Left colon (tissue), 2 donors: ENCODE data around the gene RNF5. TPM values are rescaled to one million over a fixed set of nuclear protein-coding genes. Genes with fewer than 3 reads are reported as not detected.

Source experiments
- ATAC-seq: fragments of 200-7000 bp; cut with Tn5 transposase; one replicate; pipeline ENCODE4 v1.9.1; 2020; ENCODE audit warnings: mild to moderate bottlenecking, moderate library complexity
- DNase-seq, 2 donors: peaks; one replicate each; pipeline ENCODE4 v3.0.0-alpha.2; 2020
- intact Hi-C, 2 donors: fragments of 100-400 bp; cut with DNase I in 1 of 2; cut with micrococcal nuclease in 1 of 2; formaldehyde crosslinking; loops; one replicate each; pipeline versions ENCODE4 v1.11.2 to v1.14.0; 2022; cut with DNase I, micrococcal nuclease
- microRNA-seq, 2 donors: library from miRNA; unstranded; fragments of <30 nt; microRNA quantifications; one replicate each; pipeline versions ENCODE4 v1.1.0 to v1.2.0, GENCODE V29; 2020
- total RNA-seq, 2 donors: library from RNA; stranded (reverse); fragmentation: NEBNext Ultra II Directional; extraction: Animal tissue kit (Norgen Biotek cat#: 25700); gene quantifications; one replicate each; pipeline ENCODE4 v1.2.1, GENCODE V29; 2021
- donor health status: DM: no; HTN: no; CAD: no.
- donor health status: DM: yes; HTN: yes; CAD: no.

RNF5 gene
- total RNA-seq, 2 donors from 2014 or later = 87.2 to 104 TPM

GRCh38 chr6:32218167-32218566 is 40.0 kb downstream of the RNF5 start:
- intact Hi-C loops = no loop called here
- DNase-seq = no peak
- ATAC-seq = no peak

GRCh38 chr6:32220021-32220420 is 41.8 kb downstream of the RNF5 start:
- no peak for ATAC-seq
- intact Hi-C loops = no loop called here

DNA sequence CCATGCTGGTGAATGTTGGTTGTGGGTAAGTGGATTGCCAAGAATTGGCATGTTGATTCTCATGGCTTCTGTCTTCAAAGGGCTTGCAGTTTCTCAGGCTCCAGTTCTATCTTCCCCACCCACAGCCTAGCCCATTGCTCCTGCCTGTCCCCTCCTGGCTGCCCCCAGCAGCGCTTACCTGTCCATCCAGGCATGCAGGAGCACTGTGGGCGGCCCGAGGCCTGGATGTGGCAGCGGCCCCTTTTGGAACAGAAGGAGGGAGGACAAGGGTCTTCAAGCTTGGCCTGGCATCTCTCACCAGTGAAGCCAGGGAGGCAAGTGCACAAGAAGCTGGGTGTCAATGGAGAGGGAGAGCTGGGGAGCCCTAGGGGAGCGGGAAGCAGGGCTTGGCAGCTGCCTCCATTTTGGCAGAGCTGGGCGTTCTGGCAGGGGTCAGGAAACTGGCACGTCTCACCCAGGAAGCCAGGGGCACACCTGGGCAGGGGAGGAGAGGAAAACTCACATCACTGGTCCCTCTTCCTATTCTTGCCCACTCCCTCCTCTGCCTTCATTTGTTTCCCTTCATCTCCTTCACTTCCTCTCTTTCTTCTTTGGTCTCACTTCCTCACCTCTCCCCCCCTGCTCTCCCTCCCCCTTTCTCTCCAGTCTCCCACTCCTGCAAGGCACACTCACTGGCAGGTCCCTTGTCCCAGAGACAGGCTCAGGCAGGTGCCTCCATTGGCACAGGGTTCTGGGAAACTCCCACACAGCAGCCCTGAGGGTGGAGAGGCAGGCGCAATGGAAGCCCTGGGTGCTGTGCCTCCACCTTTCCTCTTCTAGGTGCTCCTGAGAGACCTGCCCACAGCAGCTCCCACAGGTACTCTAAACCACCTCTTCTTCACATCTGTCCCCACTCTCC is 44.4 kb downstream of the RNF5 start:
- intact Hi-C loops = no loop called here
- ATAC-seq (no peak), DNase-seq (no peak)

More at GRCh38 chr6:32220021-32220420, 41.8 kb downstream of the RNF5 start:
- no peak for DNase-seq

DNA sequence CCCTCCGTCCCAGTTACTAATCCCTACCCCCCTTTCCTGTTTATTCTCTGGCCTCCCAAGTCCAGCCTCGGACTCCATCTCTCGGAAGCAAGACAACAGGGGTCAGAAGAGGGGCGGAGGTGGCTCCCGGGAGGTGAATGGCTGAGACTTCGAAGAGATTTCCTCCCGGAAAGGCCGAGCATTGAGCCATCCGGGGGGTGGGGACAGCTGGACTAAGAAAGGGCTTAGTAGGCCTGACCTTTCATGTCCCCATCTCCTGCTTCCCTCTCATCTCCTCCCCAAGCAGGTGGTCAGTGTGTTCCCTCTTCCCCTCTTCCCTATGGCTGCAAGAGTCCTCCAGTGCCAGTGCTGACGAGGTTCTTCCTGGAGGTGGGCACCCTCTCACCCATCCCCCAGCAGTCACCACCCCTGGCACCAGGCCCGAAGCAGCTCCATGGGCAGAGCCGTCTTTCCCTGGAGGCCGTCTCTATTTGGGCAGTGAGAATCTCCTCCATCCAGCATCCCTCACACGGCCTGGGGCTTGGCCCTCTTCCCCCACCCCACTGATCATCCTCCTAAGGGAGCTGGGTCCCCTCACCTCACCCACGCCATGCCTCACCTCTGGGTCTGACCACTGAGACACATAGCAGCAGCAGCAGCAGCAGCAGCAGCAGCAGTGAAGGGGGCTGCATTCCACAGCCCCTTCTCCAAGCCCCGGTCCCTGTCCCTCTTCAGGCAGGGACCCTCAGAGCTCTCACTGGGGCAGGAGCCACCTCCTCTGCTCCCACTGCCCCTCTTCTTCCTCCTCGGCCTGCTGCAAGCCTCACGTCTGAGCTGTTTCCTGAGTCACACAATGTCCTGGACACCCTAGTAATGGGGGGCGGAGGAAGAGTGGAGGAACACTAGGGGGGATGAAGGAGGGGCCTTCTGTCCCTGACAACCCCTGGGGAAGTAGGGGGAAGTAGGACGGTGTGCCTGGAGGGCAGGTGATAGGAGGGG is 45.3 kb downstream of the RNF5 start, which contains the start of gene NOTCH4:
Gene NOTCH4 (minus strand): TSS at position 810 of the 978 bp plus-strand sequence. CDS start 139 bp downstream, at position 671.
- ATAC-seq = no peak
- DNase-seq = no peak
- intact Hi-C loops = no loop called here

DNA sequence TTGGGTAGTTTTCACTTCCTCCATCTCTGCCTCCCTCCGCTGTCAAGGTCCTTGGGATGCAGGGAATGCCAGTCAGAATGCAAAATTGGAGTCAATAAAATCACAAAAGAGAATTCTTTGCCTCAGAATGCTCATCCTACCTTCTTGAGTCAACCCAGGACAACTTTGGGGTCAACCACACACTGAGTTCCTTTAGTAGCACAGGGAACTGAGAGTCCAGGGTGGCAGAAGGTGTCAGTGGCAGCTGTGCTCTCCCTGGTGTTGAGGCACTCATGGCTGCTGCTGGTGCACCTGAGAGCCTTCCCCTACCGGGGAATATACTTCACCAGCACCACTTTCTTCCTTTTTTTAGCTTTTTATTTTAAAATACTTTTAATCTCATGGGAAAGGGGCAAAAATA is 46.5 kb downstream of the RNF5 start:
- ATAC-seq = no peak
- no peak for DNase-seq
- intact Hi-C loops = no loop called here

- intact Hi-C loops = no loop called here
- no peak for ATAC-seq
- no peak for DNase-seq
Observed at GRCh38 chr6:32226434-32226833, 48.2 kb downstream of the RNF5 start.

Small RNAs within 50 kb of the gene (microRNA-seq; reads per million reads assigned to microRNA genes)
- gene MIR6721 (0.53 to 1.4 reads per million in 2 donors), gene MIR6833 (0 to 1.1 reads per million in 2 donors)

Other genes starting within 250 kb of the RNF5 start
- 10 to 100 TPM; 22.2 to 58.8 TPM for gene CFB, start 232.3 kb upstream of the RNF5 start, total RNA-seq
- gene NELFE, start 219.4 kb upstream of the RNF5 start, total RNA-seq = 10 to 100 TPM; 47.9 to 51.3 TPM
- 10 to 100 TPM; 55.4 to 70.8 TPM for gene SKIC2, start 219.2 kb upstream of the RNF5 start, total RNA-seq
- 10 to 100 TPM; 14.4 to 15.8 TPM for gene DXO, start 206.3 kb upstream of the RNF5 start, total RNA-seq
- 10 to 100 TPM in 1 of 2 donors, 1 to 10 TPM in 1; 4.1 to 40.0 TPM for gene C4A, start 196.3 kb upstream of the RNF5 start, total RNA-seq
- gene C4B, start 163.6 kb upstream of the RNF5 start, total RNA-seq = 10 to 100 TPM in 1 of 2 donors, 1 to 10 TPM in 1; 3.8 to 31.2 TPM
- gene CYP21A2, start 140.0 kb upstream of the RNF5 start, total RNA-seq = under 1 TPM in 1 of 2 donors, not detected in 1; 0.15 TPM
- 10 to 100 TPM; 19.4 to 35.9 TPM for gene TNXB, start 69.1 kb upstream of the RNF5 start, total RNA-seq
- gene ATF6B, start 50.2 kb upstream of the RNF5 start, total RNA-seq = 100 to 1,000 TPM in 1 of 2 donors, 10 to 100 TPM in 1; 83.7 to 111 TPM
- gene FKBPL, start 48.1 kb upstream of the RNF5 start, total RNA-seq = 1 to 10 TPM; 4.6 to 4.9 TPM
- 1 to 10 TPM; 1.0 to 2.0 TPM for gene PRRT1, start 26.5 kb upstream of the RNF5 start, total RNA-seq
- gene PPT2, start 24.3 kb upstream of the RNF5 start, total RNA-seq = 10 to 100 TPM; 18.8 to 19.9 TPM
- gene EGFL8, start 13.8 kb upstream of the RNF5 start, total RNA-seq = 10 to 100 TPM; 13.7 to 19.9 TPM
- 10 to 100 TPM; 44.4 to 55.0 TPM for gene AGPAT1, start 2.3 kb upstream of the RNF5 start, total RNA-seq
- 1 to 10 TPM; 4.4 TPM for gene AGER, start 5.8 kb downstream of the RNF5 start, total RNA-seq
- gene PBX2, start 11.8 kb downstream of the RNF5 start, total RNA-seq = 10 to 100 TPM; 41.5 to 49.6 TPM
- gene GPSM3, start 14.2 kb downstream of the RNF5 start, total RNA-seq = 10 to 100 TPM in 1 of 2 donors, 1 to 10 TPM in 1; 5.6 to 11.1 TPM
- gene NOTCH4, start 45.7 kb downstream of the RNF5 start, total RNA-seq = 1 to 10 TPM; 4.1 to 4.3 TPM
- gene TSBP1, start 193.5 kb downstream of the RNF5 start, total RNA-seq = not detected
- gene BTNL2, start 228.8 kb downstream of the RNF5 start, total RNA-seq = not detected